NCI-H2107 treated with DMSO at 0.1 percent for 48 hours (cell line): ENCODE results near the gene USP37.
"Not testable (repeated sequence)": the region's sequence is repeated elsewhere in the genome, so short reads cannot be mapped to it uniquely, and the experiment has no call there.

ENCODE experiments used
- DNase-seq: peaks from one replicate; lab custom pipeline; 2025; ENCODE audit not compliant: unreplicated experiment; lab: John Stamatoyannopoulos, UW

Gene USP37

GRCh38 chr2:218557941-218558340, 10.2 kb downstream of the USP37 start:
- no peak for DNase-seq

- DNase-seq: no peak
Observed at GRCh38 chr2:218555527-218555926, 12.6 kb downstream of the USP37 start.

DNA sequence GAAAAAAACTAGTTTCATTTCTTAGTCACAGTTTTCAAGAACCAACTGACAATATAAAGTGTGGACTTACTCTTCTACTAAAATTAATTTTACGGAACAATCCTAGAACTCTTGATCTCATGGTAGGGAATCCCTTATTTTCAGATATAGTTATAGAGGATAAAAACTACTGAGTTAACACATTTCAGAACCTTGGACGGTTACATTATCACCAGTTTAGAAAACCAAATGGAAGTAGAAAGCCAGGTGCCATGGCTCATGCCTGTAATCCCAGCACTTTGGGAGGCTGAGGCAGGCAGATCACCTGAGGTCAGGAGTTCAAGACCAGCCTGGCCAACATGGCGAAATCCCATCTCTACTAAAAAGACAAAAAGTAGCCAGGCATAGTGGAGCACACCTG, 13.9 kb downstream of the USP37 start:
- DNase-seq: not testable (repeated sequence)

GRCh38 chr2:218547978-218548377, 20.2 kb downstream of the USP37 start:
- no peak for DNase-seq

DNA sequence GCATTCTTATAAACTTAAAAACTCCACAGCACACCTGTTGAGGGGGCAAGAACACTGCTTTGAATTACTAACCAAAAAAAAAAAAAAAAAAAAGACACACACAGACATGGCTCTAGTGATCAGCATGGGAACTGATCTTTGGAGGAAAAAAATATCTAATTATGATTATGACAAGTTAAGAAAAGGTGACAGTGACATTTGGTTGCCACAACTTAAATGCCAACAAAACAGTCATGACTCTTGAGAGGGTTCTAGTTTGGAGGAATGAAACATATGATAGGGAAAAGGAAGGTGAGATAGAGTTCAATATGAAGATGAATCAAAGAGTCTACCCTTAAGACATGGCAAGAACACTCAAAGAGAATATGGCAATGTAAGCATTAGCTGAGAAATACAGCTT, 20.6 kb downstream of the USP37 start:
- no peak for DNase-seq

DNA sequence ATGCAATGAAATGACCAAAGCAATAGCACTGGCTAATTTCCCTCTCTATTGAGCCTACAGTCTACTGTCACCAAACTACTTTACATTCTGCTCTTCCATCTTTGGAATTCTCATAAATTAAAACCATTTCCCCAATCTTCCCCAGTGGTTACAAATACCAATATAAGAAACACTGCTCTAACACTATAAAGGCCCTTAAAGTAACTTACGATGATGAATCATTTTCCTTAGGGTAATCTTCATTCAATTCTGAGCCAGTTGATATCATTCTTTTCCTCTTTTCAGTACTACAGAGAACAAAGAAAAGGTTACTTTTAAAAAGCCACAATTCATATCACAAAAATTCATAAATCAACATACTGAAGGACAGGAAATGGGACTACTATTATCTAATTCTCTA, 22.1 kb downstream of the USP37 start:
- DNase-seq: no peak

DNA sequence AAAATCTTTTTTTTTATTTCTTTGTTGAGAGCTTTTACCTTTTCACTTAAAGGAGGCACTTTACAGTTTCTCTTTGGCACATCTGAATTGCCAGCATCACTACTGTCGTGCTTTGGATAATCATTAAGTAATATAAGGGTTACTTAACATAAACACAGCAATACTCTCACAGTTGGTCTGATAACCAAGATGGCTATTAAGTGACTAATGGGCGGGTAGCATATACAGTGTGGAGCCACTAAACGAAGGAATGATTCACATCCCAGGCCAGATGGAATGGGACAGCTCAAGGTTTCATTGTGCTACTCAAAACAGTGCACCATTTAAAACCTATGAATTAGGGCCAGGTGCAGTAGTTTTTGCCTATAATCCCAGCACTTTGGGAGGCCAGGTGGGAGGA, 28.1 kb downstream of the USP37 start:
- DNase-seq: no peak

DNA sequence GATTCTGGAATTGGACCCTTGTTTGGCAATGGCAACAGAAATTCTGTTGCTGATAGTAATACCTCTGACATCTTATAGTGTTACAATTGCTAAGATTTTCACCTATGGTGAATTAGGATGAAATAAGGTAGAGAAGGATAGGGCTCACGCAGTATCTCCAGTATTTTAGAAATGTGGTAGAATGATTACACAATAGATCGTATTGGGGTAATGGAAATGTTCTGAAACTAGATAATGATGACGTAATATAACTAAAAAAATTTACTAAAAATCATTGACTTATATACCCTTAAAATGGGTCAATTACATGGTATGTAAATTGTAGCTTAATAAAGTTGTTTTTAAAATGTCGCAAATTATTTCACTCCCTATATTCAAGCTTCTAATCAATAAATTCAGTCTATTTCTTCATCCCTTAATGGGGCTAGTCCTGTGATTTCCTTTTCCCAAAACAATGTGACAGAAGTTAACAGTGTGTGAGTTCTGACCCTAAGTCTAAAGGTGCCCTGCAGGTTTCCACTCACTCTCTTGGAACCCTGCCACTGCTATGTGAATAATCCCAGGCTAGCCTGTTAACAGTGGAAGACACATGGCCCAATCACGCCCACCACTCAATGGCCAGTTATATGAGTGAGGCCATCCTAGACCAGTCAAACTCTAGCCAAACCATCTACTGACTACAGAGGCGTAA, 31.2 kb downstream of the USP37 start:
- no peak for DNase-seq

- DNase-seq: no peak
Observed at GRCh38 chr2:218529990-218530389, 38.2 kb downstream of the USP37 start.

- not testable (repeated sequence) for DNase-seq
Observed at GRCh38 chr2:218528409-218528808, 39.7 kb downstream of the USP37 start.

DNA sequence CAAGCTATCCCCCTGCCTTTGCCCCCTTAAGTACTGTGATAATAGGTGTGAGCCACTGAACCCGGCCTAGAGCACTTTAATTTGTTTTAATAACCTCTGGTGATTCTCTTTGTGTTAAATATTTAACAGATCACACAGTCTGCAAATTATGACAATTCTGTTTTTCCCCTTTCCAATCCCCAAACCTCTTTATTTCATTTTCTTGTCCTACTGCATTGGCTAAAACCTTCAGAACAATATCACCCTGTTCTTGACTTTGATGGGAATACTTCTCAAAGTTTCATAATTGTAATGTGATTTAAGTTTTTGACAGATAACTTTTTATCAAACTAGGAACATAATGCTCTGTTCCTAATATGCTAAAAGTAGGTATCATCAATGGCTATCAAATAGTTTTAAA, 44.5 kb downstream of the USP37 start:
- no peak for DNase-seq

GRCh38 chr2:218518876-218519275, 49.3 kb downstream of the USP37 start:
- DNase-seq: no peak

DNA sequence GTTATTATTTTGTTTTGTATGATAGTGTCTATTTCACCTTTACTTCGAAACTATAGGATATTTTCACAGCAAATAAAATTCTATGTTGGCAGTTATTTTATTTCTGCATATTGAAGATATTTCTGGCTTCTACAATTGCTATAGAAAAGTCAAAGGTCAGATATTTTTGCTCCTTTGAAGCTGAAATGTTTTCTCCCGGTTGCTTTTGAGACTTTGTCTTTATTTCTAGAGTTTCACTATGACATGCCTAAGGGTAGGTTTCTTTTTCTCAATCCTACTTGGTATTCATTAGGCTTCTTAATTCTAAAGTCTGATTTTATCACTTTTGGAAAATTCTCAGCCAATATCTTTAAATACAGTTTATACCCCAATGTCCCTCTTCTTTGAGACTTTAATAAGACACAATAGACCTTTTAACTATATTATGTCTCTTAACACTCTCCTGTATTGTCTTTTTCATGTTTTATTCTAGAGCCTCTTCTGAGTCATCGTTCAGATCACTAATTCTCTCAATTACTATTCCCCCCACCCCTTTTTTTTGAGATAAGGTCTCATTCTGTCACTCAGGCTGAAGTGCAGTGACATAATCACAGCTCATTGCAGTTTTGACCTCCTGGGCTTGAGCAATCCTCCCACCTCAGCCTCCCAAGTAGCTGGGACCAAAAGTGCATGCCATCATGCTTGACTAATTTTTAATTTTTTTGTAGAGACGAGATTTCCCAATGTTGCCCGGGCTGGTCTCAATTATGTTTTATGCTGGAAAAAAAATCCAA, 50.5 kb downstream of the USP37 start:
- DNase-seq: no peak

DNA sequence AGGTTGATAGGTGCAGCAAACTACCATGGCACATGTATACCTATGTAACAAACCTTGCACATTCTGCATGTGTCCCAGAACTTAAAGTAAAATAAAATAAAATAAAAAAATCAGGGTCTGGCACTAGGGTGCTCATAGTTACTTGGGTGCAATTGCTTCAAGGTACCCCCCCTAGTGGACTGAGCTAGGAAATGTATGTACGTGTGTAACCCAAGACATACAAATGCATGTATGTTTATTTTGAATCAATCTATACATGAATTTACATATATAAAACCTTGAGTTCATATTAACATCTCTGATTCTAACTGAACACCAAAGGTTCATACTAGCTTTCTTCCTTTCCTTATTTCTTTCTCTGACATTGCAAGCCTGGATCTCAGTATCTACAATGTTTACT, 51.5 kb downstream of the USP37 start:
- no peak for DNase-seq

- no peak for DNase-seq
Observed at GRCh38 chr2:218513676-218514075, 54.5 kb downstream of the USP37 start.

DNA sequence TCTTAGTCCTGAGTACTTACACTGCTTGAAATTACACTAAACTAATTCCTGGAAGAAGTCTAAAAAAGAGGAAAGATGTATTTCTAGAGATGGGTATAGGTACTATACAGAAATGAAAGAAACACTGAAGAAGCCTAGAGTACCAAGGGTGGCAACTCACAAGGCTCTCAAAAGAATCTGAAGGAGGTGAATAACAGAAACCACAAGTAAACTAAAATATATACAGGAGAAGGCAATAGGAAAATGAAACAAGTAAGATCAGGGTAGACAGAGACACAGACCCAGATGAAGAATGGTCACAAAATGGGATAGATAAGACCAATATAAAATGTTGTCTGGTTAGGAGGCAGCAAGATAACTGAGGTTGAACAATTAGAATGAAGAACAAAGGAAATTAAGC, 59.9 kb downstream of the USP37 start:
- no peak for DNase-seq

- DNase-seq: no peak
Observed at GRCh38 chr2:218505754-218506371, 62.3 kb downstream of the USP37 start.

DNA sequence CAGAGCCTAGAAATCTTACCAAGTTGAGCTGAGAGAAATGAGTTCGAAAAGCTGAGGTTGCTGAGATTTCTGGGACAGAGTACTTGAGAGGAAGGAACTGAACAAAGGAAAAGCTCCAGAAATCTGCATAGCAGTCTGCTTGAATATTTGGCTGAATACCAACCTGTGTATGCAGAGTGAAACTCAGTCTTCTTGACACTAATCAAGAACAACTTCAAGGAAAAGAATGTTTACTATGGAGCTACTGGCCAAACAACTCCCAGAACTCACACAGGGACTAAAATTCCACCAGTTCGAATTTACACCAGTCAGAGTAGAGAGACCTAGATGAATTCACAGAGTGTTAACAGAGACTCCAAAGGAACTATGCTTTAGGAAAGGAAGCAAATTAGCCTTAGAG, 66.5 kb downstream of the USP37 start:
- DNase-seq: no peak

DNA sequence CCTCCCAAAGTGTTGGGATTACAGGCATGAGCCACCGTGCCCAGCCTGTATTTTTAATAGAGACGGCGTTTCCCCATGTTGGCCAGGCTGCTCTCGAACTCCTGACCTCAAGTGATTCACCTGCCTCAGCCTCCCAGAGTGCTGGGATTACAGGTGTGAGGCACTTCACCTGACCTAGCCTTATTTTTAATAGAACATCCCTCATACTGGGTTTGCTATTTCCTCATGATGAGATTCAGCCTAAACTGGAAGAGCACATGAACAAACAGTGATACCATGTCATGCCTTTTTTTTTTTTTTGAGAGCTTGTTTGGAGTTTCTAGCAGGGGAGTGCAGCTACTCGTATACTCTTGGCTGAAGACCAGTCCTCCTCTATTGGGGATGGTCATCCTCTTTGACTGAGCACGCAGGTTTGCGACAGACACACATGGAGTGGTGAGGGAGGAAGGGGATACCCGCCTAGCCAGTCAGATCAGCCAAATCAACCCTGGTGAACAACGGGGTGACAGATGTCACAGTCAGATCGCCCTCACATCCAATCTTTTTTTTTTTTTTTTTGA, 67.6 kb downstream of the USP37 start:
- DNase-seq: no peak

- DNase-seq: no peak
Observed at GRCh38 chr2:218485986-218486667, 82.0 kb downstream of the USP37 start.

- no peak for DNase-seq
Observed at GRCh38 chr2:218482651-218483050, 85.5 kb downstream of the USP37 start.
